RWPE2 (cell line): ENCODE results near the gene EGFR.

ENCODE experiments used
- ATAC-seq: fragments of 200-7000 bp; cut with Tn5 transposase; 3 replicates; pipeline ENCODE4 v1.9.1; 2021; ENCODE audit warnings: low read depth
- DNase-seq: peaks from one replicate; pipeline ENCODE4 v3.0.0-alpha.2; 2020; ENCODE audit warnings: low spot score
- H3K27ac ChIP-seq: fragments of 450-650 bp; 2 replicates; pipeline ENCODE4 v1.5.1; 2017; ENCODE audit warnings: mild to moderate bottlenecking; ENCODE audit not compliant: poor library complexity, severe bottlenecking
- H3K27me3 ChIP-seq: fragments of 250-450 bp; sonication (Bioruptor Pico); 2 replicates; pipeline ENCODE4 v1.5.1; 2021; ENCODE audit warnings: mild to moderate bottlenecking, moderate library complexity; ENCODE audit not compliant: insufficient read depth, poor library complexity, severe bottlenecking
- H3K36me3 ChIP-seq: fragments of 250-450 bp; sonication (Bioruptor Pico); 2 replicates; pipeline ENCODE4 v1.5.1; 2020; ENCODE audit warnings: low read depth, mild to moderate bottlenecking, moderate library complexity
- H3K4me1 ChIP-seq: fragments of 250-450 bp; sonication (Bioruptor Pico); 2 replicates; pipeline ENCODE4 v1.5.1; 2021; ENCODE audit warnings: mild to moderate bottlenecking, moderate library complexity; ENCODE audit not compliant: insufficient read depth, poor library complexity, severe bottlenecking
- H3K4me3 ChIP-seq: fragments of 250-450 bp; sonication (Bioruptor Pico); 2 replicates; pipeline ENCODE4 v1.5.1; 2021; ENCODE audit warnings: mild to moderate bottlenecking, moderate library complexity; ENCODE audit not compliant: severe bottlenecking
- H3K9me3 ChIP-seq: fragments of 250-450 bp; sonication (Bioruptor Pico); 2 replicates; pipeline ENCODE4 v1.5.1; 2021; ENCODE audit warnings: mild to moderate bottlenecking, moderate library complexity; ENCODE audit not compliant: severe bottlenecking
- CTCF ChIP-seq: fragments of 450-650 bp; IDR thresholded peaks from one replicate; pipeline ENCODE4 v1.5.1; 2017; ENCODE audit warnings: mild to moderate bottlenecking, moderate library complexity; ENCODE audit not compliant: poor library complexity, severe bottlenecking

The EGFR gene

GRCh38 chr7:55019691-55020465 is 1.1 kb downstream of the EGFR start:
- Histone ChIP-seq H3K9me3 (no peaks in the 10 kb centered on the region), H3K27ac (peak overlapping the region; percentile 94), H3K27me3 (no peaks in the 10 kb centered on the region), H3K4me1 (peaks cover 26% of the 10 kb centered on the region), H3K4me3 (peak overlapping the region; percentile 95), H3K36me3 (peaks cover 55% of the 10 kb centered on the region)
- no peak for DNase-seq
- no peak for TF ChIP-seq CTCF
- ATAC-seq: no peak

- ATAC-seq (peak; percentile 24), DNase-seq (peak; percentile 86)
- no peak for TF ChIP-seq CTCF
- Histone ChIP-seq H3K36me3 (peaks cover 61% of the 10 kb centered on the region), H3K4me1 (peaks cover 32% of the 10 kb centered on the region), H3K27ac (peak overlapping the region; percentile 94), H3K4me3 (peak overlapping the region; percentile 95), H3K9me3 (no peaks in the 10 kb centered on the region), H3K27me3 (no peaks in the 10 kb centered on the region)
Measured at GRCh38 chr7:55020466-55020871, 1.7 kb downstream of the EGFR start.

- no peak for TF ChIP-seq CTCF
- peaks cover 67% of the 10 kb centered on the region for H3K36me3 ChIP-seq
- peak overlapping the region; percentile 94 for H3K27ac ChIP-seq
- H3K9me3 ChIP-seq: no peaks in the 10 kb centered on the region
- H3K4me3 ChIP-seq: peak overlapping the region; percentile 95
- H3K4me1 ChIP-seq: peaks cover 38% of the 10 kb centered on the region
- no peaks in the 10 kb centered on the region for H3K27me3 ChIP-seq
- ATAC-seq: no peak
- DNase-seq: no peak
Measured at GRCh38 chr7:55021053-55021452, 2.2 kb downstream of the EGFR start.

- Histone ChIP-seq H3K4me1 (peaks cover 50% of the 10 kb centered on the region), H3K36me3 (peaks cover 79% of the 10 kb centered on the region), H3K4me3 (peak overlapping the region; percentile 95), H3K27ac (peak overlapping the region; percentile 94), H3K27me3 (no peaks in the 10 kb centered on the region), H3K9me3 (no peaks in the 10 kb centered on the region)
- no peak for TF ChIP-seq CTCF
- peak; percentile 33 for ATAC-seq
- DNase-seq: no peak
Measured at GRCh38 chr7:55022002-55022985, 3.5 kb downstream of the EGFR start.
